HCT116 (cell line): ENCODE measurements around the gene RASL10B. TPM values are rescaled to one million over a fixed set of nuclear protein-coding genes. Genes with fewer than 3 reads are reported as not detected.

Experiments
- ATAC-seq: fragments of 200-7000 bp; cut with Tn5 transposase; 2 replicates; pipeline ENCODE4 v1.9.1; 2020; ENCODE audit warnings: mild to moderate bottlenecking, moderate library complexity
- BruUV-seq: library from RNA; stranded (reverse); fragments of 400-500 nt; replicated peaks from 2 replicates; lab custom pipeline; 2021; lab: Mats Ljungman, UMichigan
- CTCF ChIA-PET: fragments of 300-600 bp; sonication (Branson Sonifier 250); formaldehyde crosslinking; loops from one replicate; lab custom pipeline; 2021; ENCODE audit warnings: antibody characterized with exemption; lab: Charles Lee
- POLR2A ChIA-PET: fragments of 300-600, 350-600 bp; sonication (Branson Sonifier 250); formaldehyde crosslinking; loops from one replicate; lab custom pipeline; 2021; ENCODE audit warnings: antibody characterized with exemption; lab: Charles Lee
- RAD21 ChIA-PET, 2 experiments: fragments of 300-600 bp; sonication (Branson Sonifier 250); formaldehyde crosslinking; loops; one replicate each; lab custom pipeline; 2023; ENCODE audit warnings: low total read pairs in 2 of 2; ENCODE audit not compliant: uncharacterized antibody in 2 of 2, unreplicated experiment in 2 of 2, low non-redundant PET in 1 of 2; lab: Charles Lee
- DNase-seq: peaks from one replicate; pipeline ENCODE4 v3.0.0-alpha.2; 2010; ENCODE audit warnings: low read depth, low spot score
- H2AFZ ChIP-seq: fragments of 200-600 bp; shearing (Covaris generic), sonication (generic); 2 replicates; pipeline ENCODE4 v1.6.1; 2017; ENCODE audit warnings: low read depth, mixed run types, mixed read lengths, antibody characterized with exemption, low read length; ENCODE audit not compliant: poor library complexity, severe bottlenecking
- H3K27ac ChIP-seq: 2 replicates; pipeline ENCODE4 v1.5.1; 2012; ENCODE audit warnings: low read depth, low read length
- H3K27me3 ChIP-seq: fragments of 200-600 bp; sonication (generic); 2 replicates; pipeline ENCODE4 v1.6.1; 2016; ENCODE audit warnings: mixed run types, low read length, mixed read lengths; ENCODE audit not compliant: insufficient read depth
- H3K36me3 ChIP-seq, 2 experiments: fragments of 200-500 bp in 1 of 2; fragments of 200-600 bp in 1 of 2; sonication (Bioruptor generic) in 1 of 2; sonication (generic) in 1 of 2; 2 replicates each; pipeline versions ENCODE4 v1.5.1 to v1.6.1; 2014 to 2016; ENCODE audit warnings: low read length in 2 of 2, inconsistent platforms in 1 of 2, mixed read lengths in 1 of 2, mixed run types in 1 of 2; ENCODE audit not compliant: insufficient read depth in 2 of 2, control insufficient read depth in 1 of 2
- H3K4me1 ChIP-seq, 2 experiments: fragments of 200-600 bp in 1 of 2; sonication (generic) in 1 of 2; 2 replicates each; pipeline versions ENCODE4 v1.5.1 to v1.6.1; 2012 to 2017; ENCODE audit warnings: low read length in 2 of 2, inconsistent platforms in 1 of 2, mild to moderate bottlenecking in 1 of 2, mixed read lengths in 1 of 2, mixed run types in 1 of 2, moderate library complexity in 1 of 2; ENCODE audit not compliant: insufficient read depth in 2 of 2, control insufficient read depth in 1 of 2
- H3K4me2 ChIP-seq: fragments of 200-600 bp; sonication (generic); 2 replicates; pipeline ENCODE4 v1.6.1; 2017; ENCODE audit warnings: mixed run types, low read length, mixed read lengths
- H3K4me3 ChIP-seq, 2 experiments: fragments of 200-600 bp in 1 of 2; sonication (generic) in 1 of 2; replicated peaks in 1 of 2; 2 replicates each; pipeline ENCODE4 v1.5.1; 2011 to 2016; ENCODE audit warnings: low read length in 2 of 2, control low read depth in 1 of 2, low read depth in 1 of 2, mild to moderate bottlenecking in 1 of 2, mixed read lengths in 1 of 2, mixed run types in 1 of 2
- H3K79me2 ChIP-seq: fragments of 200-600 bp; sonication (generic); 2 replicates; pipeline ENCODE4 v1.6.1; 2017; ENCODE audit warnings: mild to moderate bottlenecking, mixed run types, low read length, moderate library complexity, mixed read lengths; ENCODE audit not compliant: insufficient read depth
- H3K9ac ChIP-seq: fragments of 200-600 bp; sonication (generic); 2 replicates; pipeline ENCODE4 v1.6.1; 2016; ENCODE audit warnings: low read length, mixed read lengths
- H3K9me2 ChIP-seq: fragments of 200-600 bp; sonication (generic), shearing (Covaris generic); 2 replicates; pipeline ENCODE4 v1.6.1; 2017; ENCODE audit warnings: mixed run types, mild to moderate bottlenecking, moderate library complexity; ENCODE audit not compliant: insufficient read depth
- H3K9me3 ChIP-seq, 2 experiments: fragments of 200-500 bp in 1 of 2; fragments of 200-600 bp in 1 of 2; sonication (Bioruptor generic) in 1 of 2; sonication (generic) in 1 of 2; 2 replicates each; pipeline ENCODE4 v1.6.1; 2014 to 2017; ENCODE audit warnings: low read length in 2 of 2, mixed read lengths in 2 of 2, inconsistent platforms in 1 of 2, low read depth in 1 of 2, mild to moderate bottlenecking in 1 of 2, mixed run types in 1 of 2, moderate library complexity in 1 of 2; ENCODE audit not compliant: control insufficient read depth in 1 of 2, insufficient read depth in 1 of 2
- H4K20me1 ChIP-seq: fragments of 200-600 bp; sonication (generic), shearing (Covaris generic); 2 replicates; pipeline ENCODE4 v1.6.1; 2017; ENCODE audit warnings: mixed run types, mild to moderate bottlenecking, moderate library complexity; ENCODE audit not compliant: insufficient read depth
- EGR1 ChIP-seq: IDR thresholded peaks from 2 replicates; pipeline ENCODE4 v1.6.1; 2012; ENCODE audit warnings: low read depth
- FOSL1 ChIP-seq: IDR thresholded peaks from 2 replicates; pipeline ENCODE4 v1.6.1; 2012; ENCODE audit warnings: low read depth
- POLR2A ChIP-seq: IDR thresholded peaks from 2 replicates; pipeline ENCODE4 v1.7.0; 2011; ENCODE audit warnings: borderline replicate concordance; ENCODE audit not compliant: insufficient read depth, insufficient read length; ENCODE audit errors: extremely low read depth
- POLR2AphosphoS5 ChIP-seq: IDR thresholded peaks from 2 replicates; pipeline ENCODE4 v1.6.1; 2011; ENCODE audit warnings: mild to moderate bottlenecking, low read depth, low read length, moderate library complexity
- RAD21 ChIP-seq: IDR thresholded peaks from 2 replicates; pipeline ENCODE4 v1.6.1; 2012; ENCODE audit warnings: low read depth, mild to moderate bottlenecking
- SIN3A ChIP-seq: IDR thresholded peaks from 2 replicates; pipeline ENCODE4 v1.6.1; 2012; ENCODE audit warnings: low read depth
- intact Hi-C: fragments of 100-400 bp; cut with micrococcal nuclease; formaldehyde crosslinking; loops from 2 replicates; pipeline ENCODE4 v1.10.0; 2022
- total RNA-seq: library from RNA; stranded (reverse); gene quantifications from one replicate; pipeline ENCODE4 v1.2.1, GENCODE V29; 2021; ENCODE audit not compliant: unreplicated experiment
- TF ChIP-seq, protein P1 (sequence below): IDR thresholded peaks from 2 replicates; pipeline ENCODE4 v1.6.1; 2012
- TF ChIP-seq, protein P2 (sequence below): IDR thresholded peaks from 2 replicates; pipeline ENCODE4 v1.6.1; 2012; ENCODE audit warnings: low read depth

RASL10B gene
- total RNA-seq, 1 experiment from 2014 or later, result 0.15 TPM

DNA sequence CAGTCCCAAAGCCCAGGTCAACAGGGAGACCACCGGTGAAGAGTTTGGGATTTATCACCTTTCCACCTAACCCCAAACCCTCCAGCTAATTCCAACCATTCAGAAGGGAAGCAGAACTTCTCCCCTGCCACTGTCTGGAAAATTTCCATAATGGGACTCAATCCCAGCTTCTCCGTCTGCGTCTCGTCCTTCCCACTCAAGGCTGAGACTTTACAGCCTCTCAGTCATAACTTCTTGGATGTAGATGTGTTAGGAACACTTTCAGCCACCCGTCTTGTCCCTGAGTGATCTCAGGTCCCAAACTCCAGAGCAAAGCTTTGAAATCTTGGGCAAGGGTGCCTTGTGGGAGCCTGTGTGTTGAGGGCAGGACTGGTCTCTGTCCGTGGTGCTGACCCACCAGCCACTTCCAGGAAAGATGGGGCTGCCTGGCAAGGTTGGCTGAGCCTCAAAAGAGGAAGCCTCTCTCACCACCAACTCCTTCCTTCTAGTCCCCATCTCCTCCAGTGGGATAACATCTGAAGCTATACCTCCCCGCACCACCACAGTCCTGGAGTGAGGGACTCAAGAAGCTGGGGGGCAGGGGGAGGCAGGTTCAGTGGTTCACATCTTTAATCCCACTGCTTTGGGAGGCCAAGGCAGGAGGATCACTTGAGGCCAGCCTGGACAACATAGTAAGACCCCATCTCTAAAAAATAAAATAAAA is 12.3 kb downstream of the RASL10B start:
- no peaks in the 10 kb centered on the region for H3K79me2 ChIP-seq
- no peaks in the 10 kb centered on the region for H3K27me3 ChIP-seq
- H3K9me3 ChIP-seq, result no peaks in the 10 kb centered on the region
- H3K9ac ChIP-seq, result no peak overlapping the region
- H3K4me2 ChIP-seq, result no peak overlapping the region
- ChIA-PET CTCF (no interaction called here), RAD21 (no interaction called here), POLR2A (no interaction called here)
- no peaks in the 10 kb centered on the region for H3K4me1 ChIP-seq
- BruUV-seq, result no TSS peak
- intact Hi-C loops, result loop anchor here (10.0 kb wide), 2 partner anchors 1199 to 1319 kb away; no protein-coding TSS in a partner anchor
- no peaks in the 10 kb centered on the region for H3K9me2 ChIP-seq
- no peaks in the 10 kb centered on the region for H3K36me3 ChIP-seq
- no peak overlapping the region for H3K4me3 ChIP-seq
- no peaks in the 10 kb centered on the region for H4K20me1 ChIP-seq
- TF ChIP-seq, protein P1, sequence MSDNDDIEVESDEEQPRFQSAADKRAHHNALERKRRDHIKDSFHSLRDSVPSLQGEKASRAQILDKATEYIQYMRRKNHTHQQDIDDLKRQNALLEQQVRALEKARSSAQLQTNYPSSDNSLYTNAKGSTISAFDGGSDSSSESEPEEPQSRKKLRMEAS, result no peak
- TF ChIP-seq POLR2A (no peak), FOSL1 (no peak), POLR2AphosphoS5 (no peak), SIN3A (no peak), RAD21 (no peak), EGR1 (no peak)
- TF ChIP-seq, protein P2, sequence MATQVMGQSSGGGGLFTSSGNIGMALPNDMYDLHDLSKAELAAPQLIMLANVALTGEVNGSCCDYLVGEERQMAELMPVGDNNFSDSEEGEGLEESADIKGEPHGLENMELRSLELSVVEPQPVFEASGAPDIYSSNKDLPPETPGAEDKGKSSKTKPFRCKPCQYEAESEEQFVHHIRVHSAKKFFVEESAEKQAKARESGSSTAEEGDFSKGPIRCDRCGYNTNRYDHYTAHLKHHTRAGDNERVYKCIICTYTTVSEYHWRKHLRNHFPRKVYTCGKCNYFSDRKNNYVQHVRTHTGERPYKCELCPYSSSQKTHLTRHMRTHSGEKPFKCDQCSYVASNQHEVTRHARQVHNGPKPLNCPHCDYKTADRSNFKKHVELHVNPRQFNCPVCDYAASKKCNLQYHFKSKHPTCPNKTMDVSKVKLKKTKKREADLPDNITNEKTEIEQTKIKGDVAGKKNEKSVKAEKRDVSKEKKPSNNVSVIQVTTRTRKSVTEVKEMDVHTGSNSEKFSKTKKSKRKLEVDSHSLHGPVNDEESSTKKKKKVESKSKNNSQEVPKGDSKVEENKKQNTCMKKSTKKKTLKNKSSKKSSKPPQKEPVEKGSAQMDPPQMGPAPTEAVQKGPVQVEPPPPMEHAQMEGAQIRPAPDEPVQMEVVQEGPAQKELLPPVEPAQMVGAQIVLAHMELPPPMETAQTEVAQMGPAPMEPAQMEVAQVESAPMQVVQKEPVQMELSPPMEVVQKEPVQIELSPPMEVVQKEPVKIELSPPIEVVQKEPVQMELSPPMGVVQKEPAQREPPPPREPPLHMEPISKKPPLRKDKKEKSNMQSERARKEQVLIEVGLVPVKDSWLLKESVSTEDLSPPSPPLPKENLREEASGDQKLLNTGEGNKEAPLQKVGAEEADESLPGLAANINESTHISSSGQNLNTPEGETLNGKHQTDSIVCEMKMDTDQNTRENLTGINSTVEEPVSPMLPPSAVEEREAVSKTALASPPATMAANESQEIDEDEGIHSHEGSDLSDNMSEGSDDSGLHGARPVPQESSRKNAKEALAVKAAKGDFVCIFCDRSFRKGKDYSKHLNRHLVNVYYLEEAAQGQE, result peak; percentile 88
- no peak for ATAC-seq
- no peak for DNase-seq
- H3K27ac ChIP-seq, result no peak overlapping the region
- H2AFZ ChIP-seq, result no peak overlapping the region
